HG02610 (cell line): ENCODE results near the gene TBC1D2B.

Source experiments
- ATAC-seq: cut with Tn5 transposase; IDR thresholded peaks from one replicate; pipeline ENCODE4 v1.9.1; 2021; ENCODE audit warnings: mild to moderate bottlenecking, moderate library complexity; ENCODE audit not compliant: unreplicated experiment

The TBC1D2B gene

GRCh38 chr15:78098131-78098755, 20.7 kb upstream of the TBC1D2B start:
- ATAC-seq, result no peak

- no peak for ATAC-seq
Measured at GRCh38 chr15:78097667-78098066, 20.2 kb upstream of the TBC1D2B start.

GRCh38 chr15:78093242-78094020, 15.9 kb upstream of the TBC1D2B start:
- ATAC-seq, result no peak

- ATAC-seq, result no peak
Measured at GRCh38 chr15:78092261-78093041, 14.9 kb upstream of the TBC1D2B start, which contains the start of gene SH2D7. Gene SH2D7 (plus strand): TSS chr15:78092561. CDS start chr15:78092585, 24 bp downstream.

- ATAC-seq, result no peak
Measured at GRCh38 chr15:78090422-78091063, 13.0 kb upstream of the TBC1D2B start.

- no peak for ATAC-seq
Measured at GRCh38 chr15:78088773-78089080, 11.2 kb upstream of the TBC1D2B start.

GRCh38 chr15:78087951-78088772, 10.7 kb upstream of the TBC1D2B start:
- ATAC-seq, result peak; percentile 53

GRCh38 chr15:78085928-78086327, 8.4 kb upstream of the TBC1D2B start:
- no peak for ATAC-seq

GRCh38 chr15:78084449-78084750, 6.9 kb upstream of the TBC1D2B start:
- ATAC-seq, result no peak

- ATAC-seq, result no peak
Measured at GRCh38 chr15:78083687-78084448, 6.4 kb upstream of the TBC1D2B start.

- ATAC-seq, result no peak
Measured at GRCh38 chr15:78083186-78083585, 5.7 kb upstream of the TBC1D2B start.

- no peak for ATAC-seq
Measured at GRCh38 chr15:78082743-78083110, 5.2 kb upstream of the TBC1D2B start.

GRCh38 chr15:78082106-78082742, 4.7 kb upstream of the TBC1D2B start:
- ATAC-seq, result no peak

GRCh38 chr15:78080088-78080460, 2.6 kb upstream of the TBC1D2B start:
- ATAC-seq, result no peak

GRCh38 chr15:78079298-78080087, 2.0 kb upstream of the TBC1D2B start:
- ATAC-seq, result no peak

GRCh38 chr15:78077871-78078210, 330 bp upstream of the TBC1D2B start:
- no peak for ATAC-seq

- peak; percentile 5 for ATAC-seq
Measured at GRCh38 chr15:78076231-78077052, 1.1 kb downstream of the TBC1D2B start.
